Measurements from ENCODE around the gene SHE. TPM values are rescaled to one million over a fixed set of nuclear protein-coding genes. Genes with fewer than 3 reads are reported as not detected.
"Not testable (repeated sequence)": the region's sequence is repeated elsewhere in the genome, so short reads cannot be mapped to it uniquely, and the experiment has no call there.

SHE gene
- total and polyA plus RNA-seq, 5 experiments from 2014 or later: not detected

DNA sequence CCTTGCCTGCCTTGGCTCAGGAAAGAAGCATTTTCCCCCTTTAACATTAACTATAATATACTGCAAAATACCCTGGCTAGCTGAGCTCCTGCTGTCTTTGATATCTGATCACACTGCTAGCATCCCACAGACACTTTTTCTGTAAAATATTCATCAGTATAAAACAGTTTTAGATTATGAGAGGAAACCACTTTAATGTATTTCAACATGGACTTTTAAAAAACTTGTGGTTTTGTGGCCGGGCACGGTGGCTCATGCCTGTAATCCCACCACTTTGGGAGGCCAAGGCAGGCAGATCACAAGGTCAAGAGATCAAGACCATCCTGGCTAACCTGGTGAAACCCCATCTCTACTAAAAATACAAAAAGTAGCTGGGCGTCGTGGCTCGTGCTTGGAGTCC lies 15.5 kb downstream of the SHE start:
- POLR2A ChIA-PET, H3K27ac Mint-ChIP-seq, DNase-seq, H3K36me3 Mint-ChIP-seq, ATAC-seq, H3K9me3 Mint-ChIP-seq, H3K27me3 Mint-ChIP-seq, H3K4me3 Mint-ChIP-seq: not testable (repeated sequence)
- H3K4me1 Mint-ChIP-seq: peaks cover 0 to 10% (median 3%) of the 10 kb centered on the region in 4 donors

DNA sequence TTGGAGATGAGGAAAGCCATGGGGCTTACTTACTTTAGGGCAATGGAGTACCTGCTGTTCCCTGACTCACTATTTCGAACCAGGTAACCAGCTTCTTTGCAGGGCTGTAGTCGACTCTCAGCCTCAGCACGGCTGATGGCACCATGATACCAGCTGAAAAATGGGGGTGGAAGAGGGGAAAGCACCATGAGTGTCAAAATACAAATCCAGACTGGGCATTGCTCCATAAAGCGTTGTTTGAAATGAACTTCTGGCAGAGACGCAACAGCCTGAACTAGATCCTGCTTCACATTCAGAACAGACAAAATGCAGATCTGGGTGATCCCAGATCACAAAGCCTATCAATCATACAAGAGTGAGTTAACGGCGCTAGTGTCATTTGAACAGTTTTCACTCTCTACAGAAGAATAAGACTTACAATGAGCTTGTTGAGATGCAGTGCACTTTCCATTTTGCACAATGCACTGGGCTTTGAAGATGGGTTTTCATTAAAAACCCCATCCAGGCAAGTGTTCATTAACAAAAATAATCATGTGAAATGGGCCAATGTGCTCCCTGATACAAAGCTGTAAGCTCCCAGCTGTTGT lies 16.2 kb downstream of the SHE start:
- POLR2A ChIA-PET: interaction anchor here (1.0 kb wide), 1 partner anchor 11 kb away, joined by 3 read pairs; no protein-coding TSS in a partner anchor
- Mint-ChIP-seq H3K4me3 (no peak overlapping the region), H3K9me3 (no peaks in the 10 kb centered on the region), H3K27ac (peak overlapping the region in 2 of 10 donors; percentile 31 to 63), H3K27me3 (peaks cover 0 to 8% (median 3%) of the 10 kb centered on the region in 5 donors), H3K36me3 (no peaks in the 10 kb centered on the region), H3K4me1 (peaks cover 0 to 7% (median 2%) of the 10 kb centered on the region in 4 donors)
- DNase-seq (no peak), ATAC-seq (no peak)

DNA sequence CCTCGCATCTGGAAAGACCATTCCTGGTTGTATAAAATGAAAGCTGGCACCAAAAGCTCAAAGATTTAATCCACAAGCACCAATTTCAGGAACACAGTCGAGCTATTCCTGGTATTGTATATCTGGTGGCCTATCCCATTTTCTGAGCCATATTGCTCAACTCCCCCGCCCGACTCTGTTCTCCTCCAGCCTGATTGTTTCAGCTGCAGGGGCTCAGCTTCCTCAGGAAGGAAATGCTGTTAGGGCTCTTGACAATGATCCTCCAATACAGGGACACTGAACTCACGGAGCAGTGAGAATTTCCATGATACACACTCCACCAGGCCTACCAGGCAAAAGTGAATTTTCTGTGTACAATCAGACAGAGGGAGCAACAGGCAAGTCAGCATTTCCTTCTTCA lies 17.1 kb downstream of the SHE start:
- no peak overlapping the region for H3K4me3 Mint-ChIP-seq
- no peak for DNase-seq
- H3K36me3 Mint-ChIP-seq: no peaks in the 10 kb centered on the region
- ATAC-seq: no peak
- POLR2A ChIA-PET: interaction anchor here (0.8 to 1.0 kb wide), 2 partner anchors 9 to 12 kb away, joined by 3 to 5 read pairs; no protein-coding TSS in a partner anchor
- H3K4me1 Mint-ChIP-seq: peaks cover 0 to 2% (median under 1%) of the 10 kb centered on the region in 4 donors
- H3K27me3 Mint-ChIP-seq: peaks cover 0 to 8% (median 3%) of the 10 kb centered on the region in 5 donors
- peak overlapping the region in 1 of 10 donors; percentile 41 for H3K27ac Mint-ChIP-seq
- no peaks in the 10 kb centered on the region for H3K9me3 Mint-ChIP-seq

DNA sequence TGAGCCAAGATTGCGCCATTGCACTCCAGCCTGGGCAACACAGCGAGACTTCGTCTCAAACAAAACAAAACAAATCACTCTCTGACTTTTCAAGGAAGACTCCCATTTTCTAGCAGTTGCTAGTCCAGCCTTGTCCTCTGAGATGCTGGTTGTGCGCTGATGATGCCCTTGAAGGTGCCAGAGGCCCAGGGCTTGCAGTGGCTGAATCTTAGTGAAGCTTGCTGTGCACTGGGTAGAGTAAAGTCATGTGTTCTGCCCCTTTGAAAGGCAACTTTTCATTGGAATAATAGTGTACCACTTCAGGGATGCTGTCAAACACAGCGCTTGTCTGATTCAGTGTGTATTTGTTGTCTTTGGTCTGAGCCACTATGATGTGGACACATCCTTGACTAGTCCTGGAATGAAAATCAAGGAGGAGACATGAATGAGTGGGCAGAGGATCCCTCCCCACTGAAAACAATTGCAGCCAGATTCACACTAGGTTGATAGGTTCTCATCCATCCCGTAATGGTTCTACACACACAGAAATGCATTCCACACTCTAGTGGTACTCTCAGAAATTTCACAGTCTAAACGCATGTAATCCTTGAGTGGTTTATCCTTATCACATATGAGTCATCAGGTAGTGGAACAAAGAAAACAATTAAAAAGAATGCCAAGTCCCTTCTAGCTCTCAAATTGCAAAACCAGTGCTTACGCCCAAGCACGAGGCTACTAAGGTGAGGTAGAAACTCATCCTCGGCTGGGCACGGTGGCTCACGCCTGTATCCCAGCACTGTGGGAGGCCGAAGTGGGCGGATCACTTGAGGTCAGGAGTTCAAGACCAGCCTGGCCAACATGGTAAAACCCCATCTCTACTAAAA lies 18.0 kb downstream of the SHE start:
- Mint-ChIP-seq H3K27ac (peak overlapping the region in 1 of 10 donors; percentile 53), H3K36me3 (no peaks in the 10 kb centered on the region), H3K4me1 (peaks cover 2 to 5% (median 2%) of the 10 kb centered on the region in 4 donors), H3K9me3 (no peaks in the 10 kb centered on the region), H3K4me3 (no peak overlapping the region), H3K27me3 (peaks cover 0 to 8% (median 2%) of the 10 kb centered on the region in 5 donors)
- no peak for ATAC-seq
- POLR2A ChIA-PET: interaction anchor here (0.7 kb wide), 1 partner anchor 51 kb away, joined by 3 read pairs; no protein-coding TSS in a partner anchor
- DNase-seq: no peak

DNA sequence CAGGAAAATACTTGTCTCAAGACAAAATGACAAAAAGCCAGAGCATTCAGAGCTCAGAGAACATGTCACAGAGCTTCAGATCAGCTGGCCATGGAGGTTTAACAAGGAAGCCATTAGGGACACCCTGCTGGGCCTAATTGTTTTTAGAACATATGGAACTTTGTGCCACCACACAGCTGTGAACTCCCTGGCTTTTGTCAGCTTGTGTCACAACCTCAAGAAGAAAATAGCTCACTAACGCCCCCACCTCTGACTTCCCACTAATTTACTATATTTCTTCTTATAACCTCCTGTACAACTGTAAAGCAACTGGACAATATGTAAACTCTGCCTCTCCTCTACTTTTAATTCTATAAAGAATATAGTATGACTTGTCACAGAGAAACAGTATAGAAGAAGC lies 21.2 kb downstream of the SHE start:
- Mint-ChIP-seq H3K4me3 (no peak overlapping the region), H3K27me3 (peaks cover 0 to 8% (median 0%) of the 10 kb centered on the region in 5 donors)

DNA sequence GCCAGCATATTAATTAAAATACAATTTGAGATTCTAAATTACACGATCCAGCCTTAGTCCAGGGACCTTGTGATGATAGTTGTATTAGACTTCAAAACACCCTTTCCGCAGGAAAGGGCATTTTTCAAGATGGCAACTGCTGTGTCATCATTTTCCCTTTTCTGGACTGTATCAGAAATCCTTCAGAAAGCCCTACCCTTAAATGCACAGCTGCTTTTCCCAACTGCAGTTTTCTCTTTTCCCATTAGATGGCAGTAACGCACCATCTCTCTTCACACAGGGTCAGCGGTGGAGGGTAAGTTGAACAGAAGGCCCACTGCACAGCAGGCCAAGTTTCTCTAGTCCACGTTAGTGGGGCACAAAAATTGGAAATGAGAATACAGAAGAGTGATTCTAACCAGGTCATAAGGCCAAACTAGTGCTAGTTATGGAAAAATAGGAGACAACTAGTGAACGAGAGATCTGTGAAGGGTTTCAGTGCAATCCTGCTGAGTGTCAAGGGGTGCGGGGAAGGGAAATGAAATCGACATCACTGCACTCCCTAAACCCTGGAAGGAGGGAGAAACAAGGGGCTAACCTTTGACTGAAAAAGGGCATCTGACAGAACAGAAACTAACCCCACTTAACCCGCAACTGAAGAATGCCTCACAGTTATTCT lies 22.3 kb downstream of the SHE start:
- no peak overlapping the region for H3K27ac Mint-ChIP-seq
- POLR2A ChIA-PET: interaction anchor here (1.7 kb wide), 1 partner anchor 77 kb away, joined by 4 read pairs; no protein-coding TSS in a partner anchor

More for the DNA sequence above, 21.2 kb downstream of the SHE start:
- no peaks in the 10 kb centered on the region for H3K36me3 Mint-ChIP-seq
- no peak for DNase-seq
- no peak overlapping the region for H3K27ac Mint-ChIP-seq
- POLR2A ChIA-PET: interaction anchor here (1.1 kb wide), 1 partner anchor 66 kb away, joined by 4 read pairs; no protein-coding TSS in a partner anchor
- peaks cover 2 to 13% (median 9%) of the 10 kb centered on the region in 4 donors for H3K4me1 Mint-ChIP-seq
- no peaks in the 10 kb centered on the region for H3K9me3 Mint-ChIP-seq
- ATAC-seq: no peak

DNA sequence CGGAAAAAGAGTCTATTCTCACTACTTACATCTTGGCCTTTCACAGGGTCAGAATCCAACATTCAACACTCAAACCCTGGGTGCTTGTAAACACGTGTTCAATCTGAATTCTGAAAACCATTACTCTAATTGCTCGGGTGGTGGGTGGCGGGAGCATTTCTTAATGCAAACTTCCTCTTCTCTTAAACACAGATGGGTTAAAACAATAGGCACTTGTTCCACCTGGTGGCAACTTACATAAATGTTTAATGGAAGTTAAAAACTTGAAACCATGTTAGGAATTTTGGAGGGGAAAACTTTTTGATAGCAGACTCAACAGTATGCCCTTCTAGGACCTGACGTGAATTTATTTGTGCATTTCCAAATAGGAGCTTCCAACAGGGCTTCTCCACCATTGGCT lies 23.6 kb downstream of the SHE start:
- H3K9me3 Mint-ChIP-seq: no peaks in the 10 kb centered on the region
- H3K36me3 Mint-ChIP-seq: no peaks in the 10 kb centered on the region
- DNase-seq (peak in 3 of 10 donors; percentile 4 to 41 (median 24)), ATAC-seq (no peak)
- H3K4me1 Mint-ChIP-seq: peaks cover 2 to 13% (median 9%) of the 10 kb centered on the region in 4 donors
- H3K4me3 Mint-ChIP-seq: no peak overlapping the region
- H3K27me3 Mint-ChIP-seq: peaks cover 0 to 7% (median 0%) of the 10 kb centered on the region in 5 donors
- POLR2A ChIA-PET: interaction anchor here (1.7 kb wide), 1 partner anchor 75 kb away, joined by 4 read pairs; no protein-coding TSS in a partner anchor
- H3K27ac Mint-ChIP-seq: peak overlapping the region in 4 of 10 donors; percentile 24 to 64 (median 37)

More for the DNA sequence above, 22.3 kb downstream of the SHE start:
- Mint-ChIP-seq H3K4me1 (peaks cover 2 to 13% (median 9%) of the 10 kb centered on the region in 4 donors), H3K4me3 (no peak overlapping the region), H3K9me3 (no peaks in the 10 kb centered on the region), H3K27me3 (peaks cover 0 to 8% (median 0%) of the 10 kb centered on the region in 5 donors), H3K36me3 (no peaks in the 10 kb centered on the region)
- ATAC-seq (peak; percentile 83 to 91), DNase-seq (peak in 9 of 10 donors; percentile 32 to 82 (median 66))

DNA sequence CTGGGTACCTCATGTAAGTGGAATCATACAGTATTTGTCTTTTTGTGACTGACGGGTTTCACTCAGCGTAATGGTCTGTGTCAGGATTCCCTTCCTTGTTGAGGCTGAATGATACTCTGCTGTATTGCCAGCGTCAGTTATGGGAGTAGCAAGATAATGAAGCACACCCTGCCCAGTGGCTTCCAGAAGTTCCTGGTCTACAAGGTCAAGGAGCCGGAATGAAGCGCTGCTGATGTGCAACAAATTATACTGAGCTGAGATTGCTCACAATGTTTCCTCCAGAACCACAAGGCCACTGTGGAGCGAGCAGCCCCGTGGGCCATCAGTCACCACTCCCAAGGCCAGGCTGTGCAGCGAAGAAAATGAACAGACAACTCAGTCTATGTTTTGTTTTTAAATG lies 24.2 kb downstream of the SHE start:
- DNase-seq: no peak
- Mint-ChIP-seq H3K27me3 (peaks cover 0 to 1% (median 0%) of the 10 kb centered on the region in 5 donors), H3K4me1 (peaks cover 2 to 13% (median 9%) of the 10 kb centered on the region in 4 donors), H3K36me3 (no peaks in the 10 kb centered on the region), H3K9me3 (no peaks in the 10 kb centered on the region), H3K27ac (no peak overlapping the region), H3K4me3 (no peak overlapping the region)
- POLR2A ChIA-PET: interaction anchor here (0.6 to 1.0 kb wide), 2 partner anchors 83 to 144 kb away, joined by 3 to 4 read pairs; no protein-coding TSS in a partner anchor
- ATAC-seq: no peak

DNA sequence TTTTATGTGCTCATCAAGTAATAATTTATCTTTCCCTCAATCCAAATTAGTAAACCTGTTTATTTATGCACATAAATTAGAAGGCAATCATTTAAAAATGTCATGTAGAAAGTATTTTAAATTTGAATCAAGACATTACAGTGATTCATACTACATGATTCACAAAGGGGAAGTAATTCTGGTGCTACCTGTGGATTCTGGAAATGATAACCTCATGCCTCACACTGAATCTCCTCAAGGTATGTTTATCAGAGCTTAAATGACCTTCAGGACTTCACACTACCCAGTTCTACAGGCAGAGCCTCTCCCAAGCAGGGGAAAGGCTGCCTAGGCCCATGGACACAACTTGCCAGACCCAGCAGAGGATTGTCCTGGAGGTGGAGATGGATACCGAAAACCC lies 25.4 kb downstream of the SHE start:
- no peak for DNase-seq
- no peaks in the 10 kb centered on the region for H3K9me3 Mint-ChIP-seq
- POLR2A ChIA-PET: no interaction called here
- no peak overlapping the region for H3K4me3 Mint-ChIP-seq
- H3K27ac Mint-ChIP-seq: peak overlapping the region in 1 of 10 donors; percentile 61
- peaks cover 2 to 13% (median 9%) of the 10 kb centered on the region in 4 donors for H3K4me1 Mint-ChIP-seq
- no peak for ATAC-seq
- no peaks in the 10 kb centered on the region for H3K27me3 Mint-ChIP-seq
- H3K36me3 Mint-ChIP-seq: no peaks in the 10 kb centered on the region

DNA sequence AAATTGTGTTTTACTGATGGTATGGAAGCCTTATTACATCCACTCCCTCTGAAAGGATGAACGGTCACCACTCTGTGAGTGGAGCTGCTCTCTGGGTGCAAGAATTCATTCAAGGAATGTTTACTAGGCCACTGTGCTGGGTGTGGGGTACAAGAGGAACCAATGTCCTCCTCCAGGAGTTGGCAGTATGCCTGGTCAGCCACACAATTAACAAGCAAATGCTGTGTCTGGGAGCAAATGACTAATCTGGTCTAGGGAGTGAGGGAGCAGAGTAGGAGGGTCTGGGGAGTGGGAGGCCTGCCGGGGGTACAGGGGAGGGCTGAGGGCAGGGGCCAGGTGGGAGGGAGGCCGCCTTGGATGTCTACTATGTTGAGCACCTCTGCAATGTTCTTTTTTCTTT lies 27.4 kb downstream of the SHE start:
- peaks cover 2 to 9% (median 7%) of the 10 kb centered on the region in 4 donors for H3K4me1 Mint-ChIP-seq
- POLR2A ChIA-PET: interaction anchor here (0.5 kb wide), 1 partner anchor 85 kb away, joined by 3 read pairs; no protein-coding TSS in a partner anchor
- no peaks in the 10 kb centered on the region for H3K27me3 Mint-ChIP-seq

DNA sequence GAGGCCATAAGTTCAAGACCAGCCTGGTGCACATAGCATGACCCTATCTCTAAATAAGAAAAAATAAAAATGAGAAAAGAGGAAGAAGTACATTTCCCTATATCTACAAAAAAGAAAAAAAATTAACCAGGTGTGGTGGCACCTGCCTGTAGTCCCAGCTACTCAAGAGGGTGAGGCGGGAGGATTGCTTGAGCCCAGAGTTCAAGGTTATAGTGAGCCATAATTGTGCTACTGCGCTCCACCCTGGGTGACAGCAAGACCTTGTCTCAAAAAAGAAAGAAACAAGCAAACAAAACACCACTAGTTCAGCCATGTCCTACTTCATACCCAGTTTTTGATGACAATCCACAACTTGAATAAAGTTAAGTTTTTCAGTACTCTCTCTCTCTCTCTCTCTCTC lies 30.9 kb downstream of the SHE start:
- H3K4me1 Mint-ChIP-seq: peaks cover 5 to 27% (median 17%) of the 10 kb centered on the region in 4 donors
- H3K9me3 Mint-ChIP-seq: no peaks in the 10 kb centered on the region
- POLR2A ChIA-PET: no interaction called here
- no peaks in the 10 kb centered on the region for H3K27me3 Mint-ChIP-seq
- peaks cover 0 to 23% (median 0%) of the 10 kb centered on the region in 3 donors for H3K36me3 Mint-ChIP-seq
- no peak overlapping the region for H3K4me3 Mint-ChIP-seq
- H3K27ac Mint-ChIP-seq: peak overlapping the region in 2 of 10 donors; percentile 24 to 43
- DNase-seq (no peak), ATAC-seq (no peak)

More for the DNA sequence above, 27.4 kb downstream of the SHE start:
- no peaks in the 10 kb centered on the region for H3K9me3 Mint-ChIP-seq
- ATAC-seq (no peak), DNase-seq (no peak)
- peak overlapping the region in 2 of 10 donors; percentile 21 to 40 for H3K27ac Mint-ChIP-seq
- no peaks in the 10 kb centered on the region for H3K36me3 Mint-ChIP-seq
- H3K4me3 Mint-ChIP-seq: no peak overlapping the region

All from naive thymus-derived CD8-positive, alpha-beta T cell (primary cell).